22Rv1 (cell line): ENCODE measurements around the gene CNTN5.
"Not testable (repeated sequence)": the region's sequence is repeated elsewhere in the genome, so short reads cannot be mapped to it uniquely, and the experiment has no call there.

Experiments used
- H3K27ac ChIP-seq: fragments of 450-650 bp; 2 replicates; pipeline ENCODE4 v1.5.1; 2017
- CTCF ChIP-seq: fragments of 450-650 bp; IDR thresholded peaks from 2 replicates; pipeline ENCODE4 v1.5.1; 2017; ENCODE audit warnings: mild to moderate bottlenecking
- ZFX ChIP-seq: fragments of 450-650 bp; IDR thresholded peaks from 2 replicates; pipeline ENCODE4 v1.6.1; 2017; ENCODE audit warnings: antibody characterized with exemption, borderline replicate concordance

Gene CNTN5

GRCh38 chr11:100235085-100235484 is 1214.3 kb downstream of the CNTN5 start:
- TF ChIP-seq CTCF (no peak), ZFX (no peak)
- H3K27ac ChIP-seq = no peak overlapping the region

- H3K27ac ChIP-seq = no peak overlapping the region
- no peak for TF ChIP-seq ZFX
- no peak for TF ChIP-seq CTCF
Observed at GRCh38 chr11:100240025-100240539, 1219.3 kb downstream of the CNTN5 start.

- no peak for TF ChIP-seq CTCF
- no peak for TF ChIP-seq ZFX
- H3K27ac ChIP-seq = no peak overlapping the region
Observed at GRCh38 chr11:100247704-100248103, 1227.0 kb downstream of the CNTN5 start.

- TF ChIP-seq CTCF = 0 out of 2 replicates have a peak, but pooled peaks have one; percentile 18
- not testable (repeated sequence) for H3K27ac ChIP-seq
Observed at GRCh38 chr11:100257238-100257803, 1236.6 kb downstream of the CNTN5 start.

GRCh38 chr11:100269516-100269915 is 1248.8 kb downstream of the CNTN5 start:
- H3K27ac ChIP-seq = no peak overlapping the region
- no peak for TF ChIP-seq ZFX
- TF ChIP-seq CTCF = no peak

GRCh38 chr11:100273066-100273815 is 1252.5 kb downstream of the CNTN5 start:
- no peak for TF ChIP-seq CTCF
- no peak for TF ChIP-seq ZFX
- no peak overlapping the region for H3K27ac ChIP-seq

- not testable (repeated sequence) for H3K27ac ChIP-seq
Observed at GRCh38 chr11:100274466-100274865, 1253.7 kb downstream of the CNTN5 start.
